LNCaP clone FGC (cell line): ENCODE results near the gene SLC17A9.

ENCODE experiments used
- DNase-seq: peaks from one replicate; pipeline ENCODE4 v3.0.0-alpha.2; 2011; ENCODE audit warnings: low read depth
- H3K4me3 ChIP-seq: 2 replicates; pipeline ENCODE4 v1.5.1; 2011; ENCODE audit warnings: mild to moderate bottlenecking, low read depth, low read length, control low read depth
- TF ChIP-seq, protein P1 (sequence below): IDR thresholded peaks from 2 replicates; pipeline ENCODE4 v1.5.1; 2012; ENCODE audit warnings: mild to moderate bottlenecking; ENCODE audit not compliant: control insufficient read depth, insufficient read depth; ENCODE audit errors: extremely low read depth

SLC17A9 gene

DNA sequence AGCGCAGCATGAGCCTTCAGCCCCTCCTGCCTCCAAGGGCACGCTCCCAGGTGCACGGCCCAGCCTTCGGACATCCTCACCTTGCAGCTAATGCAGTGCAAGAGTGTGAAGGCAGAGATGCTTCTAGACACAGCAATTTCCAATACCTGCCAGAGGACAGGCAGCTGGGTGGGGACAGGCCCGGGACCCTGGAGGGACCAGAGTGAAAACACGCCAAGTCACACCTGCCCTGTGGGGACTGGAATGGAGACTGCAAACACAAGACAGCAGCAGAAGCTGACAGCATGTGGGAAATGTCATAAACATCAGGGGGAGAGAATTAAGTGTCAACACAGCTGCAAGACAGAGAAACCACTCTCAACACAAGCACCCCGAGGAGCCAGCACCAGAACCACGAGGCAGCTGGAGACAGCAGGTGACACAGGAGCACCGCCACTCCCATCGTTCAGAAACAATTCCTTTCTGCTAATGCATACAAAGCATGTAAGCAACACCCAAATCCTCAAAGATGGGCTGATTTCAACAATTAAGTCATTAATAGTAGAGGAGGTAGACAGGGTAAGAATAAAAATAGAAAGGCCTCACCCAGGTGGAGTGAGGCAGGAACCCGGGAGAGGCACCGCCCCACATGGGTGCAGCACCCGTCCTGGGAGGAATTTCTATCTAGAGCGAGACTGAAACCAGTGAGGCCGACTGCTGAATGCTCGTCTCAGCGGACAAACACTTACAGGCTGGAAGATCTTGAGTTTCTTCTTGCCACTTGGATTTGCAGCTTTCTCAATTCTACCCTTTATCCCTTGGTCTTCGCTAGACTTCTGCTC is 43.3 kb upstream of the SLC17A9 start:
- DNase-seq = no peak
- no peak overlapping the region for H3K4me3 ChIP-seq
- TF ChIP-seq, protein P1, sequence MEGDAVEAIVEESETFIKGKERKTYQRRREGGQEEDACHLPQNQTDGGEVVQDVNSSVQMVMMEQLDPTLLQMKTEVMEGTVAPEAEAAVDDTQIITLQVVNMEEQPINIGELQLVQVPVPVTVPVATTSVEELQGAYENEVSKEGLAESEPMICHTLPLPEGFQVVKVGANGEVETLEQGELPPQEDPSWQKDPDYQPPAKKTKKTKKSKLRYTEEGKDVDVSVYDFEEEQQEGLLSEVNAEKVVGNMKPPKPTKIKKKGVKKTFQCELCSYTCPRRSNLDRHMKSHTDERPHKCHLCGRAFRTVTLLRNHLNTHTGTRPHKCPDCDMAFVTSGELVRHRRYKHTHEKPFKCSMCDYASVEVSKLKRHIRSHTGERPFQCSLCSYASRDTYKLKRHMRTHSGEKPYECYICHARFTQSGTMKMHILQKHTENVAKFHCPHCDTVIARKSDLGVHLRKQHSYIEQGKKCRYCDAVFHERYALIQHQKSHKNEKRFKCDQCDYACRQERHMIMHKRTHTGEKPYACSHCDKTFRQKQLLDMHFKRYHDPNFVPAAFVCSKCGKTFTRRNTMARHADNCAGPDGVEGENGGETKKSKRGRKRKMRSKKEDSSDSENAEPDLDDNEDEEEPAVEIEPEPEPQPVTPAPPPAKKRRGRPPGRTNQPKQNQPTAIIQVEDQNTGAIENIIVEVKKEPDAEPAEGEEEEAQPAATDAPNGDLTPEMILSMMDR = no peak

DNA sequence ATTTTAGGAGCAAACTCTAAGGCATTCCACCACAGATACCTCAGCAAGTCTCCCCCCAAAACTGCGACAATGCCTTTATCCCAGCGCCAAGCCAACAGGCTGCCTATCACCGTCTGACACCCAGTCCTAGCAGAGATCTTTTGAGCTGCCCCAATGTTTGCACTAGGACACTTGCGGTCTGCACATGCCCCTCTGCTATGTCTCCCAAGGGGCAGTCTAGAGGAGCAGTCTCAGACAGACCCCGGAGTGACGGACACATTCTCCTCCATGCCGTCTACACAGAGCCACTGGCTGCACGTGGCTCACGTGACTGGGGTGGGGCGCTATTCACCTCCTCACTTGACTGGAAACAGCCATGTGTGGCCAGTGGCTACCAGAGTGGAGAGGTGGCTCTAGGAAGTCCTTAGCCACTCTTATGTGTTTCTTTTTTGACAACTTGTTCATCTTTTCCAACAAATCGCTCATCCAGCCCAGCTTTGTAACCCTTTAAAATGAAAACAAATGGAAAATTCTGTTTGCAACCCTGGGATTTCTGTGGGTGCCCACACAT is 42.2 kb upstream of the SLC17A9 start:
- TF ChIP-seq, protein P1 = no peak
- no peak for DNase-seq
- no peak overlapping the region for H3K4me3 ChIP-seq

DNA sequence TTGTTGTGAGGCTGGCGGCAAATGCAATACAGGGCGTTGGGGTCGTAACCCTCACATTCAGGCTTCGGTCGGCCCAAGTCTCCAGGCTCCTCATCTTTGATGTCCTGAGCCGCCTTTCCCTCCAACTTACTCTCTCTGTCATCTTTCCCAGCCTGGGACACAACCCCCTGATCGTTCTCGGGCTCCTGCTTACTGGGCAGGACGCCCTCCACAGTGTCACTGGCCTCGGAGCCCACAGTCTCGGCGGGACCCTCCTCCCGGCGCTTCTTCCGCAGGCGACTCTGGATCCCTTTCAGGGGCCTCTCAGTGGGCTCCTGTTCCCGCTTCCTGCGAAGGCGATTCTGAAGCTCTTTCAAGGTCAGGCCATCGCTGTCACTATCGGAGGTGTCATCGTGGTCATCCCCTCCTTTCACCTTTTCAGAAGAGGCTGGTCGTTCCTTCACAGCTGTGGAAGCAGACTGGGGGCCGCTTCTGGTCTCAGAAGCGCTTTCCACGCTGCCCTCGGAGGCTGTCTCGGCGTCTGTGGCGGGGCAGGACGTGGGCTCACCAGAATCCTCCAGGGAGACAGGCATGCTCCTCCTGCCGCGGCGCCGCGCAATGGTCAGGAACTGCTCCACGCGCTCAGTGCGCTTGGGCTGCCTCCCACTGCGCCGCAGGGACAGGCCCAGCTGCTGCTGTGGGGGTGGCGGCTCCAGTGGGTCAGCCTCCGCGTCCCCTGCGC is 41.6 kb upstream of the SLC17A9 start:
- H3K4me3 ChIP-seq = no peak overlapping the region
- TF ChIP-seq, protein P1 = no peak
- DNase-seq = no peak

DNA sequence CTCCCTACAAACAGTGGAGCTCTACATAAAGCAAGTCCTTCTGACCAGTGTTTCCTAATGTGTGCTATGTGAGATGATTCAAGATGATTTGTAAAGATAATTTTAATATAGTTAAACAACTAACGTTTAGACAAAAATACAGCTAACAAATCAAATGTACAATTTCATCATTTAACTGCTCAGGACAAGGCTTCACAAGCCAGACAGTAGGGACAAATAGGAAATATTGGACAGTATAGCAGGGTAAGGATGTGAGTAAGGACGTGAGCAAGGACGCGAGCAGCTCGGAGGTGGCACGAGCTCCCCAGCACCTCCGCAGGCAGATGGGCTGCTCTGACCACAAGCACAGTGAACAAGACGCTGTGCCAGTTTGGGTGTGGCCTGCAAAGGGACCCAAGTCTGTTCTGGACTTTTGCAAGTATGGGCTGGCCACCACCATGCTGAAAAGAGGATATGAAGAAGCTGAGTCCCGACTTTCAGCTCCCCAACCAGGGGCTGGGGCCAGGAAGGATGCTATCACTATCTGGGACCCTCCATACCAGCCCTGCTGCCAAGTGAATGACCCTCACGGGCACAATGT is 40.7 kb upstream of the SLC17A9 start:
- no peak for DNase-seq
- TF ChIP-seq, protein P1 = no peak
- H3K4me3 ChIP-seq = no peak overlapping the region

DNA sequence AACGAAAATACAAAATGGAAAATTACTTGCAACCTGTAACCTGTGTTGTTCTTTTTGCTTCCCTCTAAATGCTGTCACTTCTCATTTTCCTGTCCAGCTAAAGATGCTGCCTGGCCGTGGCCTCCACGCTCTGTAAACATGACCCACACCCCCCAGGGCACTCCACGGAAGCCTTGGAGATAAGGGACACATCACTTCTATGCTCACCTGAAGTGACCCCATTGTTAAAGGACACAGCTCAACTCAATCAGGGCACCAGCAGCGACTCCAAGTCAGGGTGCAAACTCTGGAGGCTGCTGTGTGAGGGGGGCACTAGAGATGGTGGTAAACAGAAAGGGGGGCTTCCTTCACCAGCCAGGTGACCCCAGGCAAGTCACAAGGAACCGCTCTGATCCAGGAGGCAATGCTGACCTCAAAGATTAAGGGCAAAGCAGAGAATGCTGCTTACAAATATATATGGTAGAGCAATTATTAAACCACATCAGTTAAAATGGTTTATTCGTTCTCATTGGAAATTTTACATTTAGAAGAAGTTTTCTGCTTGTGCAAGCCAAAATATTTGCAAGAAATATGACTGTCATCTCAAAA is 39.4 kb upstream of the SLC17A9 start:
- TF ChIP-seq, protein P1 = no peak
- DNase-seq = no peak
- no peak overlapping the region for H3K4me3 ChIP-seq

DNA sequence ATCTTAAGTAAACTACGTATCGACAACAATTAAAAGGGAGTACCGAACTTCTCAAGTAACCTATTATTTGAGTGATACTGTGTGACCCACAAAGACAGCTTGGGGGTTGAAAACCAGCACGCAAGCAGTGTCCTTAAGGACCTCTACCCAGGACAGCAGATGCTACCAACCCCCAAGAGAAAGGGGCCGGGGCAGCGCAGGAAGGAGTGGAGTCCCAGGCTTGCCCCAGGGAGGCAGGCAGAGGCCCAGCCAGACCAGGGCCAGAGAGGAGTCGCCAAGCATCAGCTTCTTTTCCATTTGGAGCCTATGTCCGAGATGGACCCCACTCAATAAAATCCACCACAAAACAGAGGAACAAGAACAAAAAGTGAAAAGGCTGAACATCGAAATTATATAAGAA is 38.1 kb upstream of the SLC17A9 start:
- H3K4me3 ChIP-seq = no peak overlapping the region
- TF ChIP-seq, protein P1 = no peak
- DNase-seq = no peak
